Left lung (tissue), 10 donors: ENCODE data around the gene TNFAIP1. TPM values are rescaled to one million over a fixed set of nuclear protein-coding genes. Genes with fewer than 3 reads are reported as not detected.
A peak's percentile ranks its signal among the peaks of the same experiment; 100 is the strongest.

ENCODE experiments used
- ATAC-seq: fragments of 200-7000 bp; cut with Tn5 transposase; one replicate; pipeline ENCODE4 v1.9.1; 2020; ENCODE audit warnings: moderate library complexity
- DNase-seq, 4 donors: peaks; one replicate each; pipeline ENCODE4 v3.0.0-alpha.2; 2013 to 2020
- H3K27ac ChIP-seq, 2 donors: fragments of 200-600 bp; sonication (generic) in 1 of 2; one replicate each; pipeline versions ENCODE4 v1.5.0 to v1.8.0; 2020 to 2021
- H3K27me3 ChIP-seq, 2 donors: fragments of 200-600 bp; sonication (generic) in 1 of 2; one replicate each; pipeline versions ENCODE4 v1.5.0 to v1.8.0; 2020 to 2021
- H3K36me3 ChIP-seq, 2 donors: fragments of 200-600 bp; sonication (generic) in 1 of 2; one replicate each; pipeline versions ENCODE4 v1.5.0 to v1.8.0; 2020 to 2021
- H3K4me1 ChIP-seq, 2 donors: fragments of 200-600 bp; one replicate each; pipeline ENCODE4 v1.8.0; 2021
- H3K4me3 ChIP-seq, 2 donors: fragments of 200-600 bp; sonication (generic) in 1 of 2; one replicate each; pipeline versions ENCODE4 v1.5.0 to v1.8.0; 2020 to 2021; ENCODE audit warnings: mild to moderate bottlenecking in 1 of 2
- H3K9me3 ChIP-seq, 2 donors: fragments of 200-600 bp; sonication (generic) in 1 of 2; one replicate each; pipeline versions ENCODE4 v1.5.0 to v1.8.0; 2020 to 2021
- CTCF ChIP-seq, 2 donors: fragments of 200-600 bp; sonication (generic) in 1 of 2; IDR thresholded peaks; one replicate each; pipeline versions ENCODE4 v1.5.0 to v1.8.0; 2021; ENCODE audit warnings: antibody characterized with exemption in 2 of 2
- intact Hi-C, 2 donors: fragments of 100-400 bp; cut with DNase I; formaldehyde crosslinking; loops; one replicate each; pipeline versions ENCODE4 v1.11.2 to v1.14.2; 2022
- polyA plus RNA-seq, 6 donors: library from polyadenylated mRNA; unstranded; fragments of 120-200 nt; gene quantifications; one replicate each; pipeline ENCODE4 v1.2.1, GENCODE V29; 2013; ENCODE audit not compliant: insufficient read length in 6 of 6
- total RNA-seq, 2 donors: library from RNA; stranded (reverse); fragmentation: NEBNext Ultra II Directional; extraction: Animal tissue kit (Norgen Biotek cat#: 25700); gene quantifications; one replicate each; pipeline ENCODE4 v1.2.1, GENCODE V29; 2021
- donor health status: DM: no; HTN: yes; CAD: no.
- donor health status: DM: no; HTN: no; CAD: no.

TNFAIP1 gene
- total and polyA plus RNA-seq, 8 donors: 34.2 to 80.7 (median 40.9) TPM

DNA sequence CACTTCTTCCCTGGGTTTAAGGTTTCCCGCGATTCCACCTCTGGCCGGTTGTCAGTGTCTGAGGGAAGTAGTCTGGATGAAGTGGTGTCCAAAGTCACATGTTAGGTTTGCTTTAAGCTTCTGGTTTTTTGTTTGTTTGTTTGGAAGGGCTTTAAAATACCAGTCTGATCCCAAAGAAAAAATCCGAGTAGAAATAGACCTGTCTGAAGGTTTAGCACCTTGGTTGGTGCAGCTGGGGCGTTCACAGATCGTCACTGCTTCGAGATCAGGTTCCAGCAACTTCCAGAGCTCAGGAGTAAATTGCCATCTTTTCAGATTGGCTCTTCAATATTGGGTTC lies 16.0 kb upstream of the TNFAIP1 start:
- DNase-seq (no peak), ATAC-seq (peak; percentile 9)
- Histone ChIP-seq H3K27ac (peak overlapping the region; percentile 30 to 62), H3K4me1 (peaks cover 4 to 33% of the 10 kb centered on the region in 2 donors), H3K27me3 (no peaks in the 10 kb centered on the region), H3K4me3 (peak overlapping the region; percentile 65 to 67), H3K9me3 (no peaks in the 10 kb centered on the region), H3K36me3 (no peaks in the 10 kb centered on the region)
- no peak for TF ChIP-seq CTCF (IDR thresholded peaks at IDR 0.05)
- intact Hi-C loops: no loop called here

DNA sequence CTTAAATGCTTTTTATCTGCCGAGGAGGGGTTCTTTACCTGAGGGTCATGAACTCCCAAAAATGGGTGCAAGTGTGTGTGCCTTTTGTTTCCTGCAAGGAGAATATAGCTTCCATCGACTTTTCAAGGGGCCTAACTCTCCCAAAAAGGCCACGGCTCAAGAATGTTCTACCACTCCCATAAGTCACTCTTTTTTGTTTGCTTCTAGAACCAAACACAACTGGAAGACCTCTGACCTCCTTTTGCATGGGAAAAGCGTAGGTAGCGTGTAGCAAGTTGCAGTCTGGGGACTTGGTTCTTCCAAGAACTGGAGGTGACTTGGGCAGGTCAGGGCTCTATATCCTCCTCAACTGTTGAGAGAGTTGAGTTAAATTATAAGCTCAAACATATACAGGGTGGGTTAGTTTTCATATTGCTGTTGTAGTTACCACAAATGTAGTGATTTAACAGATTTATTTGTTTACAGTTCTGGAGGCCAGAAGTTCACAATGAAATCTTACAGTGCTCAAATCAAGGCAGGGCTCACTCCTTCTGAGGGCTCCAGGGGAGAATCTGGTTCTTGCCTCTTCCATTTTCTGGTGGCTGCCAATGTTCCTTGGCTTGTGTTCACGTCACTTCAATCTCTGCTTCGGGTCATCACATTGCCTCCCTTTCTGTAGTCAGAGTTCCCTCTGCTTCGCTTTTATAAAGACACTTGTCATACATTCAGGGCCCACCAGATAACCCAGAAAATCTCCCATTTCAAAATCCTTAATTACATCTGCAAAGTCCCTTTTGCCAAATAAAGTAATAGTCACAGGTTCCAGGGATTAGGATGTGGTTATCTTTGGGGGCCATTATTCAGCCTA lies 15.1 kb upstream of the TNFAIP1 start:
- no peak for DNase-seq
- H3K27me3 ChIP-seq: no peaks in the 10 kb centered on the region
- H3K4me1 ChIP-seq: peaks cover 4 to 34% of the 10 kb centered on the region in 2 donors
- intact Hi-C loops: no loop called here
- TF ChIP-seq CTCF (IDR thresholded peaks at IDR 0.05): no peak
- no peak for ATAC-seq
- H3K27ac ChIP-seq: no peak overlapping the region
- no peaks in the 10 kb centered on the region for H3K36me3 ChIP-seq
- H3K4me3 ChIP-seq: peak overlapping the region in 1 of 2 donors; percentile 67
- no peaks in the 10 kb centered on the region for H3K9me3 ChIP-seq

DNA sequence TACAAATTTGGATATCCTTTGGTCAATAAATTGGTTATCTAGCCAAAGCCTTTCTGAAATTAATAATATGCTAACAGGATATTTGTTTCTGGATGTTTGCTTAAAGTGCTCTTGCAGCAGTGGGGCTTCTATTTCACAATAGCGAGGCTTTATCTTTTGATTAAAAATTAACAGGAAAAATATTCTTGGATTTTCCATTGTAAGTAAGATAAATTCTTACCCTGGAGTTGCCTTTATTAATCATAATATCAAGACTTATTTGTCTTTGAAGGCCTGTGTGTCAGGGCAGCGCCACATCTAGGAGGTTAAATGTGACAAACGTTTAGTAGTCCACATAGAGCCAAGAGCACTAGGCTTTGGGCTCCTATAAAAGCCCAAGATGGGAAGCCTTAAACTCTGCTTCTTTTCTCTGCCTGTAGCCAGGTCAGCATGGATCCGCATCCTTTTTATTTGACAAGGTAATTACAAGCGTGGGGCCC lies 11.3 kb upstream of the TNFAIP1 start:
- no peaks in the 10 kb centered on the region for H3K9me3 ChIP-seq
- TF ChIP-seq CTCF (IDR thresholded peaks at IDR 0.05): no peak
- no peak overlapping the region for H3K4me3 ChIP-seq
- no peaks in the 10 kb centered on the region for H3K27me3 ChIP-seq
- DNase-seq (no peak), ATAC-seq (peak; percentile 18)
- H3K36me3 ChIP-seq: peaks cover 0 to 30% of the 10 kb centered on the region in 2 donors
- intact Hi-C loops: no loop called here
- peaks cover 4 to 22% of the 10 kb centered on the region in 2 donors for H3K4me1 ChIP-seq
- H3K27ac ChIP-seq: no peak overlapping the region

GRCh38 chr17:28324781-28325180 lies 10.8 kb upstream of the TNFAIP1 start:
- no peak for TF ChIP-seq CTCF (IDR thresholded peaks at IDR 0.05)
- Histone ChIP-seq H3K27ac (no peak overlapping the region), H3K4me3 (no peak overlapping the region), H3K27me3 (no peaks in the 10 kb centered on the region), H3K4me1 (peaks cover 4 to 18% of the 10 kb centered on the region in 2 donors), H3K36me3 (peaks cover 0 to 34% of the 10 kb centered on the region in 2 donors), H3K9me3 (no peaks in the 10 kb centered on the region)
- ATAC-seq (no peak), DNase-seq (no peak)
- intact Hi-C loops: no loop called here

GRCh38 chr17:28325211-28325610 lies 10.3 kb upstream of the TNFAIP1 start:
- TF ChIP-seq CTCF (IDR thresholded peaks at IDR 0.05): no peak
- no peak overlapping the region for H3K4me3 ChIP-seq
- no peaks in the 10 kb centered on the region for H3K9me3 ChIP-seq
- peaks cover 0 to 13% of the 10 kb centered on the region in 2 donors for H3K4me1 ChIP-seq
- no peak overlapping the region for H3K27ac ChIP-seq
- DNase-seq (no peak), ATAC-seq (no peak)
- H3K27me3 ChIP-seq: no peaks in the 10 kb centered on the region
- H3K36me3 ChIP-seq: peaks cover 0 to 39% of the 10 kb centered on the region in 2 donors
- intact Hi-C loops: no loop called here
